ENCODE measurements around the gene CMTR2.

CMTR2 gene

GRCh38 chr16:71276589-71277334 lies 12.4 kb downstream of the CMTR2 start:
- no peak for DNase-seq (ENCODE audit: low spot score)

- DNase-seq (ENCODE audit: low spot score), result no peak
These were observed 15.8 kb downstream of the CMTR2 start for GRCh38 chr16:71273384-71273783.

GRCh38 chr16:71264299-71264698 lies 24.9 kb downstream of the CMTR2 start:
- no peak for DNase-seq (ENCODE audit: low spot score)

DNA sequence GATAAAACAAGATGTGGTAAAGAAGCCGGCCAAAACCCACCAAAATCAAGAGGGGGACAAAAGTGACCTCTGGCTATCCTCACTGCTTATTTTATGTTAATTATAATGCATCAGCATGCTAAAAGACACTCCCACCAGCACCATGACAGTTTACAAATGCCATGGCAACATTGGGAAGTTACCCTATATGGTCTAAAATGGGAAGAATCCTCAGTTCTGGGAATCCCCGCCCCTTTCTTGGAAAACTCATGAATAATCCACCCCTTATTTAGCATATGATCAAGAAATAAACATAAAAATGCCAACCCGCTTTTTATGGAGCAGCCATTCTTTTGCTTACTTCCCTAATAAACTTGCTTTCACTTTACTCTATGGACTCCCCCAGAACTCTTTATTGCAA lies 25.6 kb downstream of the CMTR2 start:
- no peak for DNase-seq (ENCODE audit: low spot score)

GRCh38 chr16:71262391-71262790 lies 26.8 kb downstream of the CMTR2 start:
- DNase-seq (ENCODE audit: low spot score), result no peak

DNA sequence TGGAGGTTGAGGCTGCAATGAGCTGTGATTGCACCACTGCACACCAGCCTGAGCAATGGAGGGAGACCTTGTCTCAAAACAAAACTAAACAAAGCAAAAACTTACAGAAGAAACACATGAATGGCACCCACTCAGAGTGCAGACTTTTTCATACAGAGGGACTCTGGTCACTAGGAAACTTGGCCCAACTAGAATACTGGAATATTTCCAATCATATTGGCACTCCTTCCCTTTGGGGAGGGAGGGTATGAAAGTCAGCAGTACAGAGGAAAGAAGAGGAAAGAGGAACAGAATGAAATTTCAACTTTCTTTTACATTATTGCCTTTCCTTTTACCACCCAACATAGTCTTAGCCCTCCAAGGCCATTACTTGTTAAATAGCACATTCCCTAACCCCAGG lies 28.2 kb downstream of the CMTR2 start:
- DNase-seq (ENCODE audit: low spot score), result no peak

- DNase-seq (ENCODE audit: low spot score), result no peak
These were observed 30.1 kb downstream of the CMTR2 start for GRCh38 chr16:71259086-71259485.

DNA sequence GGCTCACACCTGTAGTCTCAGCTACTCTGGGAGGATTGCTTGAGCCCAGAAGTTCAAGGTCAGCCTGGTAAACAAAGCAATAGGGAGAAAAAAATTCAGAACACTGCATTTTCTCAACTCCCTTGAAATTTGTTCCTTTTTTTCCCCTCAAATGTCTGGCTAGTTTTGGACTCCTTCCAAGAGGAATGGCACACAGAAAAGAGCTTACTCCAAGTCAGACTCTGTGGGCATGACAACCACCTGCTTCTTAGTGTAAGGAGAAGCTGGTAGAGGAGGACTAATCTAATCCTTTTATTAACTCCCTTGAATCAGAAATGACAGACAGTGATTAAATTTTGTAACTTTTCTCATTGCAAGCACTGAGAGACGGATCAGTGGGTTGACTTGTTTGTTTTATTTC lies 30.8 kb downstream of the CMTR2 start:
- DNase-seq (ENCODE audit: low spot score), result no peak

DNA sequence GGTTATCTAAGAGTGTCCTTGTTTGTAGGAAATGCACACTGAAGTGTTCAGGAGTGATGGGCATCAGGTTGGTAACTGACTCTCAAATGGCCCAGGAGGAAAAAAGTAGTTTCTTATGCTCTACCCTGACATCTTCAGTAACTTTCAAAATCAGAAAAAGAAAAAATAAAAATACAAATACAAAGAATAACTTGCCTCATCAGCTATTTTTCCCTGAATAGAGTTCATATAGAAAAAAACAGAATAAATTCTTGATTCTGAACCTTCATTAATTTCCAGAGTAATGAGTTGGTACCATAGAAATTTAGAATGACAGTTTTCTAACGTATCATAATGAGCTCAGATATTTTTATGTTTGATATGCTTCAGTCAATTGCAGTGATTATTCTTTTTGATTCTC lies 31.4 kb downstream of the CMTR2 start:
- DNase-seq (ENCODE audit: low spot score), result no peak

GRCh38 chr16:71255721-71256120 lies 33.5 kb downstream of the CMTR2 start:
- DNase-seq (ENCODE audit: low spot score), result no peak

DNA sequence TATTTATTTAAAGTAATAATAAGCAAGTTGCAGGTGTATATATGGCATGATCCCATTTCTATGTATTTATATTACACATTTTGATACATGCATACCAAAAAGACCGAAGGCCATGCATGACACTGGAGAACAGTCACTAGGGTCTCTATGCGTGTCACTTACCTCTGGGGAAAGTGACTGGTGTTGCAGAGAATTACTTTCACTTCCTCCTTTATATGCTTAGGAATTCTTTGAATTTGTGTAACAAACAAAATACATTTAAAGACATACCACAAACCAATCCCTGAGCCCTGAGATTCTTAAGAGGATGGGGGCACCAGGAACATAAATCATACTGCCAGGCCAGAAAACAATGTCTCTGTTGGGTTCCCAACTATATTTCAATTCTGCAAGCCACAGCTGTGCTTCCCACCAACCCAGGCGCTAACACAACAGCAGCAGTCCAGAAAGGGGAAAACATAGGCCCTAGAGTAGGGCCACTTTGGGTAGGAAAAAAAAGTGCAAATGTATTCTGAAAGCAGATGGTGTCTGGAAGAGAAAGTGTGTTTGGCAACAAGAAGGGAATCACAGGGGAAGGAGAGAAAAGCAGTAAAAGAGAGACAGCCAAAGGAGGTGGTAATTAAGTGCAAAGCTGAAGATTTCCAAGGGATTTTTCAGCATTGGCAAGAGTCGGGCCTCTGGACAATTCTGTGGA lies 34.2 kb downstream of the CMTR2 start:
- no peak for DNase-seq (ENCODE audit: low spot score)

DNA sequence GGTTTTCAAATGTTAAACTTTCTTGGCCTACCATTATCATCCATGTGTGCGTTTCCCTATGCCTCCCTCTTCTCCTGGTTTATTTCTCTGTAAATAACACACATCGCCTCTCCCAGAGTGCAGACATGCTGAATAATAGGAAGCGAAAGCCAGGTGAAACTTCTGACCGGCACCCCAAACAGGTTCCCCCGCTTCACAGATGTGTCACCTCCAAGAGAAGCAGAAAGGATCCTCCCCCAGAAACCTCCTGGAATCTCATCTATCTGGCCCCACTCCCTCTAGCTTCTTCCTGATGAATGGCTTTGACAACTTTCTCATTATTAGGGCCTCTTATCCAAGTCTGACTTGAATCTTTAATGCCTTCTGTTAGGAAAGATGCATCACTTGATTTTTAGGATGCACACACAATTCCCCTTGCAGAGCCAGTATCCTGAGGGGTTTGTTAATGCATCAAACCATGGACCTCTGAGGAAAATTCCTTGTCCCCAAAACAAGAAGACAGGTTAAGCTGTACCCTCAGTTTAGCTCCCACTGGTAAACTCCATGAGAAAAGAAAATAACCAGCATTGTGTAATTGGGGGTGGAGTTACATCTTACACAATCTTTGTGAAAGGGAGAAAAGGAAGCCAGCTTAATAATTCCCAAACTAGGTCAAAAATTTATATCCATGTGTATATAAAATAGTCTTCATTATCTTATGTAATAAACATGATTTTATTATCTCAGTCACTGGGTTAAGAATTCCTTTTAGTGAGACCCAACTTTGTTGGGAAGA lies 38.6 kb downstream of the CMTR2 start:
- DNase-seq (ENCODE audit: low spot score), result no peak

- no peak for DNase-seq (ENCODE audit: low spot score)
These were observed 39.8 kb downstream of the CMTR2 start for GRCh38 chr16:71249399-71249798.

DNA sequence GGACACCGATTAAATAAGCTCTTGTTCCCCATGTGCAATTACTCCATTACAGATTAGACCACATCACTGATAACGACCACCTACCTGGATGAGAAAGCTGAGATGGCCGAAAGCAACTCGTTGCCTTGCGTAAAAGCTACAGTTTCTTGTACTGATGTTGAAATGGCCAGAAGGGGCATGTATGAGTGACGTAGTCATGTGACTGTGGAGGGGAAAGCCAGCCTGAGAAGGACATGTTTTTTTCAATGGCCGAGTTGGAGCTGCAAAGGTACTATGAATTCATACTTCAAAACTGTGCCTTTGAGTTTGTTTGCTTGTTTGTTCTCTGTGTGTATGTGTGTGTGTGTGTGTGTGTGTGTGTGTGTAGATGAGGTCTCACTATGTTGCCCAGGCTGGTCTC lies 41.7 kb downstream of the CMTR2 start:
- no peak for DNase-seq (ENCODE audit: low spot score)

DNA sequence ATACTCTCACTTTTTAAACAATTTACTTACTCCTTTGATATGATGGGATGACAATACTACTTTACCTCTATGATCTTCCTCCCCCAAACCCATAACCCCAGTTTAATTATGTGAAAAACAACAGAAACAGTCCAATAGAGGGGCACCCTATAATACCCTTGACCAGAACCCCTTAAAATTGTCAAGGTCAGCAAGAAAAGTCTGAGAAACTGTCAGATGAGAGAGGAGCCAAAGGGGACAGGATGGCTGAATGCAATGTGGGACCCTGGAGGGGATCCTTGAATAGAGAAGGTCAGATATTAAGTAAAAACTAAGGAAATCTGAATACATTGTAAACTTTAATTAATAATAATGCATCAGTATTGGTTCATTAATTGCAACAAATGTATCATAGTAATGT lies 42.9 kb downstream of the CMTR2 start:
- DNase-seq (ENCODE audit: low spot score), result no peak

DNA sequence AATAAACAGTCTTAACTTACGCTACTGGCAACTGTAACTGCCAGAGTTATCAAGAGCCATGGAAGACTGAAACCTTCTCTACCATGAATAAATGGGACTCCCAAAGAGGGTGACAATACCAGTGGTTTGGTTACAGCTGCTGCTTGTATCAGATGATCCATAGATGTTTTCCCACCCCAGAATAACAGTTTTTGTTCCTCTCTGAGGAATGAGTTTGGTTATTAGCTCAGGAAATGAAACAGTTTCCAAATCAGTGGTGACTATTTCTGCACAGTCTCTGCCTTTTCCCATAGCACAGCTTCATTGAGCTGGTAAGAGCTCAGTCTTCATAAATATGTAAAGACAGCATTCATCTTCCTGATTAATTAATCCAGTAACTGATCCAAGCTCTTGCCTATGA lies 44.7 kb downstream of the CMTR2 start:
- no peak for DNase-seq (ENCODE audit: low spot score)

- no peak for DNase-seq (ENCODE audit: low spot score)
These were observed 46.6 kb downstream of the CMTR2 start for GRCh38 chr16:71242601-71243000.

DNA sequence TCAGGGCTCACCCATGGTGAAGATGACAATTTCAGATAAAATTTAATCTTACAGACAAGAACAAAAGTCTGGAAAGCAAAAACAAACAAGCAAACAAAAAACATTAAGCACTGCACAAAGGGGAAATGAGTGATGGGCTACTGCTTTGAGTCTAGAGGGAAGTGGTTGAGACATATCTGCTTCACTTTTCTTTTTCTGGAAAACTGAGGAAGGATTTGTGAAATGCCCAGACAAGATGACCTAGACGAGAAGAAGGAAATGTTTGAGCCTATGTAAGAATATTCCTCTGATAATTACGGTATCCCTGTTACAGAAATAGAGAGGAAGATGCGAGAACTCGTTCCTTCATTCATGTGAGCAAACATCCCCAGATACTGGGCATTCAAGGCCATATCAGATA lies 47.2 kb downstream of the CMTR2 start:
- no peak for DNase-seq (ENCODE audit: low spot score)
